ENCODE data around the gene CCNJL. TPM values are rescaled to one million over a fixed set of nuclear protein-coding genes. Genes with fewer than 3 reads are reported as not detected.

CCNJL gene
- total RNA-seq, 1 donor from 2014 or later = 8.4 TPM

- H3K27me3 Mint-ChIP-seq (ENCODE audit: unreplicated experiment) = peaks cover 10% of the 10 kb centered on the region
Measured at GRCh38 chr5:160211352-160211751, 101.0 kb downstream of the CCNJL start.

DNA sequence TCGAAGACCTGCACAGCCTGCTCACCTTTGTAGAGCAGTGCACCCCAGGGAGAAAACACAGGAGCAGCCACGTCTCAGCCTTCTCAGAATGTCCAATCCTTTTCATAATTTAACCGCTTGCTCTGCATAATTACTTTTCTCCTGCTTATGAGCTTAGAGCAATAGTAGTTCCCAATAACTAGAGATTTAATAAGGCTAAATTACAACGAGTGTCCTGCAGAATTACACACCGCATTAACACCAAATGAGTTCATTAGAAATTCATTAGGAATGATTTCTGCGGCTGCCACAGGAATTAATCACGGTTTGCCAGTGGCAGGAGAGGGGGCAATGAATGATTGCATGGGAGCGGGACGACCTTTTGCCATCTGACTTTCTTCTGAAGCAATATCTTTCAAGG lies 101.8 kb downstream of the CCNJL start:
- no peak for DNase-seq (ENCODE audit: extremely low spot score, unreplicated experiment)
- no peak overlapping the region for H3K27ac Mint-ChIP-seq (ENCODE audit: unreplicated experiment)
- no peaks in the 10 kb centered on the region for H3K4me1 Mint-ChIP-seq (ENCODE audit: unreplicated experiment)
- TF ChIP-seq, protein P1, sequence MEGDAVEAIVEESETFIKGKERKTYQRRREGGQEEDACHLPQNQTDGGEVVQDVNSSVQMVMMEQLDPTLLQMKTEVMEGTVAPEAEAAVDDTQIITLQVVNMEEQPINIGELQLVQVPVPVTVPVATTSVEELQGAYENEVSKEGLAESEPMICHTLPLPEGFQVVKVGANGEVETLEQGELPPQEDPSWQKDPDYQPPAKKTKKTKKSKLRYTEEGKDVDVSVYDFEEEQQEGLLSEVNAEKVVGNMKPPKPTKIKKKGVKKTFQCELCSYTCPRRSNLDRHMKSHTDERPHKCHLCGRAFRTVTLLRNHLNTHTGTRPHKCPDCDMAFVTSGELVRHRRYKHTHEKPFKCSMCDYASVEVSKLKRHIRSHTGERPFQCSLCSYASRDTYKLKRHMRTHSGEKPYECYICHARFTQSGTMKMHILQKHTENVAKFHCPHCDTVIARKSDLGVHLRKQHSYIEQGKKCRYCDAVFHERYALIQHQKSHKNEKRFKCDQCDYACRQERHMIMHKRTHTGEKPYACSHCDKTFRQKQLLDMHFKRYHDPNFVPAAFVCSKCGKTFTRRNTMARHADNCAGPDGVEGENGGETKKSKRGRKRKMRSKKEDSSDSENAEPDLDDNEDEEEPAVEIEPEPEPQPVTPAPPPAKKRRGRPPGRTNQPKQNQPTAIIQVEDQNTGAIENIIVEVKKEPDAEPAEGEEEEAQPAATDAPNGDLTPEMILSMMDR (IDR thresholded peaks at IDR 0.05) = no peak
- no peaks in the 10 kb centered on the region for H3K9me3 Mint-ChIP-seq (ENCODE audit: unreplicated experiment)
- peaks cover 6% of the 10 kb centered on the region for H3K27me3 Mint-ChIP-seq (ENCODE audit: unreplicated experiment)
- no peaks in the 10 kb centered on the region for H3K36me3 Mint-ChIP-seq (ENCODE audit: unreplicated experiment)
- H3K4me3 Mint-ChIP-seq (ENCODE audit: unreplicated experiment) = no peak overlapping the region

More at GRCh38 chr5:160211352-160211751, 101.0 kb downstream of the CCNJL start:
- H3K9me3 Mint-ChIP-seq (ENCODE audit: unreplicated experiment) = no peaks in the 10 kb centered on the region
- no peak overlapping the region for H3K27ac Mint-ChIP-seq (ENCODE audit: unreplicated experiment)
- TF ChIP-seq, protein P1 (IDR thresholded peaks at IDR 0.05) = no peak
- H3K4me1 Mint-ChIP-seq (ENCODE audit: unreplicated experiment) = no peaks in the 10 kb centered on the region
- H3K36me3 Mint-ChIP-seq (ENCODE audit: unreplicated experiment) = no peaks in the 10 kb centered on the region
- H3K4me3 Mint-ChIP-seq (ENCODE audit: unreplicated experiment) = no peak overlapping the region
- no peak for DNase-seq (ENCODE audit: extremely low spot score, unreplicated experiment)

DNA sequence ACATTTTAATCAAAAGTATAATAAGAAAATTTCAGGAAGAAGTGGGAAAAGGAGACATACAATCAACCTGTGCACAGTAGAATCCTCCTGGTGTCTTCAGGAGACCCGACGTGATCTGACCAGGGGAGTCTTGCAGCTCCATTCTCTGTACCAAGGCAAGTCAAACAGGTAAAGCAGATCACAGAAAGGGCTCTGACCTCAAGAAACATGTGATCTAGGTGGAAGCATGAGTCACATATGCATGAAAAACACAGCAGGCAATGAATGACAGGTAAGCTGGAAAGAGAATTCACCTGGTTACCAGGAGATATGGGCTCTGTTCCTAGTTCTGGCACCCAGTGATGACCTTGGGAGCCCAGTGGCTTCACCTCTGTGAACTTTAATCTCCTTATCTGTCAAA lies 102.4 kb downstream of the CCNJL start:
- no peak for DNase-seq (ENCODE audit: extremely low spot score, unreplicated experiment)
- Mint-ChIP-seq H3K27me3 (ENCODE audit: unreplicated experiment) (peaks cover 4% of the 10 kb centered on the region), H3K4me3 (ENCODE audit: unreplicated experiment) (no peak overlapping the region), H3K36me3 (ENCODE audit: unreplicated experiment) (no peaks in the 10 kb centered on the region), H3K27ac (ENCODE audit: unreplicated experiment) (no peak overlapping the region), H3K4me1 (ENCODE audit: unreplicated experiment) (no peaks in the 10 kb centered on the region), H3K9me3 (ENCODE audit: unreplicated experiment) (no peaks in the 10 kb centered on the region)
- TF ChIP-seq, protein P1 (IDR thresholded peaks at IDR 0.05) = no peak

- no peaks in the 10 kb centered on the region for H3K36me3 Mint-ChIP-seq (ENCODE audit: unreplicated experiment)
- H3K4me1 Mint-ChIP-seq (ENCODE audit: unreplicated experiment) = no peaks in the 10 kb centered on the region
- no peak overlapping the region for H3K27ac Mint-ChIP-seq (ENCODE audit: unreplicated experiment)
- TF ChIP-seq, protein P1 (IDR thresholded peaks at IDR 0.05) = no peak
- no peaks in the 10 kb centered on the region for H3K9me3 Mint-ChIP-seq (ENCODE audit: unreplicated experiment)
- H3K4me3 Mint-ChIP-seq (ENCODE audit: unreplicated experiment) = no peak overlapping the region
- DNase-seq (ENCODE audit: extremely low spot score, unreplicated experiment) = no peak
- H3K27me3 Mint-ChIP-seq (ENCODE audit: unreplicated experiment) = no peaks in the 10 kb centered on the region
Measured at GRCh38 chr5:160207061-160207460, 105.3 kb downstream of the CCNJL start.

Other genes starting within 250 kb of the CCNJL start
- gene PWWP2A, start 193.1 kb downstream of the CCNJL start, total RNA-seq = 21.9 and 22.3 TPM in 2 replicates
- not detected in 2 replicates for gene FABP6, start 83.1 kb downstream of the CCNJL start, total RNA-seq
- 0.16 and 0.19 TPM in 2 replicates for gene C1QTNF2, start 58.1 kb upstream of the CCNJL start, total RNA-seq
- gene FAM200C, start 87.5 kb upstream of the CCNJL start, total RNA-seq = 4.3 and 6.2 TPM in 2 replicates
- gene SLU7, start 106.5 kb upstream of the CCNJL start, total RNA-seq = 34.8 and 54.1 TPM in 2 replicates
- gene PTTG1, start 109.3 kb upstream of the CCNJL start, total RNA-seq = 20.7 and 21.3 TPM in 2 replicates